Ramos (cell line): ENCODE data around the gene TNRC18.
"Not testable (repeated sequence)": the region's sequence is repeated elsewhere in the genome, so short reads cannot be mapped to it uniquely, and the experiment has no call there.

Source experiments
- in situ Hi-C: fragments of 300-500 bp; cut with MboI; formaldehyde crosslinking; loops from one replicate; pipeline ENCODE4 v1.14.3; 2022; ENCODE audit warnings: low sequenced_read_pairs; ENCODE audit not compliant: unreplicated experiment

The TNRC18 gene

GRCh38 chr7:5423306-5423975 is at the start of gene TNRC18:
TSS of gene TNRC18 (minus strand) at chr7:5423834. CDS start at chr7:5421246, 2,588 bp downstream.
- in situ Hi-C loops = no loop called here

GRCh38 chr7:5472432-5473315 is 49.0 kb upstream of the TNRC18 start:
- in situ Hi-C loops = no loop called here

- in situ Hi-C loops = not testable (repeated sequence)
These were observed 48.0 kb upstream of the TNRC18 start for GRCh38 chr7:5471623-5472022.

- in situ Hi-C loops = no loop called here
These were observed 47.2 kb upstream of the TNRC18 start for GRCh38 chr7:5470816-5471215.

- in situ Hi-C loops = no loop called here
These were observed 46.5 kb upstream of the TNRC18 start for GRCh38 chr7:5470167-5470532.

- in situ Hi-C loops = no loop called here
These were observed 45.9 kb upstream of the TNRC18 start for GRCh38 chr7:5469375-5470166.

- in situ Hi-C loops = no loop called here
These were observed 44.0 kb upstream of the TNRC18 start for GRCh38 chr7:5467645-5468044.

- in situ Hi-C loops = no loop called here
These were observed 42.9 kb upstream of the TNRC18 start for GRCh38 chr7:5466551-5466950.

- in situ Hi-C loops = no loop called here
These were observed 39.4 kb upstream of the TNRC18 start for GRCh38 chr7:5463031-5463430.

GRCh38 chr7:5462216-5462615 is 38.6 kb upstream of the TNRC18 start:
- in situ Hi-C loops = no loop called here

GRCh38 chr7:5458921-5459480 is 35.4 kb upstream of the TNRC18 start:
- in situ Hi-C loops = loop anchor here (10.0 kb wide), 1 partner anchor 324 kb away; no protein-coding TSS in a partner anchor

- in situ Hi-C loops = loop anchor here (10.0 kb wide), 1 partner anchor 322 kb away; no protein-coding TSS in a partner anchor
These were observed 33.7 kb upstream of the TNRC18 start for GRCh38 chr7:5457245-5457735.

- in situ Hi-C loops = loop anchor here (10.0 kb wide), 1 partner anchor 322 kb away; no protein-coding TSS in a partner anchor
These were observed 32.8 kb upstream of the TNRC18 start for GRCh38 chr7:5456409-5456808.

GRCh38 chr7:5455581-5456219 is 32.1 kb upstream of the TNRC18 start:
- in situ Hi-C loops = loop anchor here (10.0 kb wide), 1 partner anchor 321 kb away; no protein-coding TSS in a partner anchor

- in situ Hi-C loops = loop anchor here (10.0 kb wide), 1 partner anchor 320 kb away; no protein-coding TSS in a partner anchor
These were observed 31.5 kb upstream of the TNRC18 start for GRCh38 chr7:5455175-5455574.

- in situ Hi-C loops = loop anchor here (10.0 kb wide), 1 partner anchor 320 kb away; no protein-coding TSS in a partner anchor
These were observed 30.9 kb upstream of the TNRC18 start for GRCh38 chr7:5454485-5454884.

GRCh38 chr7:5453566-5454075 is 30.0 kb upstream of the TNRC18 start:
- in situ Hi-C loops = loop anchor here (10.0 kb wide), 1 partner anchor 319 kb away; no protein-coding TSS in a partner anchor

GRCh38 chr7:5452937-5453540 is 29.4 kb upstream of the TNRC18 start:
- in situ Hi-C loops = loop anchor here (10.0 kb wide), 1 partner anchor 318 kb away; no protein-coding TSS in a partner anchor
